HG03439 (cell line): ENCODE results near the gene TENT4B.
A peak's percentile ranks its signal among the peaks of the same experiment; 100 is the strongest.
"Not testable (repeated sequence)": the region's sequence is repeated elsewhere in the genome, so short reads cannot be mapped to it uniquely, and the experiment has no call there.

Experiments
- ATAC-seq: cut with Tn5 transposase; IDR thresholded peaks from one replicate; pipeline ENCODE4 v1.9.1; 2021; ENCODE audit warnings: mild to moderate bottlenecking, moderate library complexity; ENCODE audit not compliant: unreplicated experiment

The TENT4B gene

DNA sequence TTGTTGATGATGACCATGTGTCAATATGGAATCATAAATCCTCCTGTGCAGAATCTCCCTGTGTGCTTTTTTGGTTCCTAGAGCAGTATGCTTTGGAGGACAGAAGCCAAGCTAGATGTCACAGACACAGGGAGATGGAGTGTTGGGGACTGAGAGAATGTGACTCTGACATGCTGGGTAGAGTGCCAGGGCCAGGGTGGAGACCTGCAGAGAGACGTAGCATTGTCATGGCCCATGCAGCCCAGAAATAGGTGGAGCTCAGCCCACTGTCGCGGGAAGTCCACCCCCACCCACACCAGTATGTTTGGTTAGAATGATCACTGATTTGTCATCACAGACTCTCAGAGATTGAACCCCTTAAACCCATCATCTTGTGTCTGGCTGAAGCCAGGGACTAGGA is 74.0 kb downstream of the TENT4B start:
- ATAC-seq = no peak

DNA sequence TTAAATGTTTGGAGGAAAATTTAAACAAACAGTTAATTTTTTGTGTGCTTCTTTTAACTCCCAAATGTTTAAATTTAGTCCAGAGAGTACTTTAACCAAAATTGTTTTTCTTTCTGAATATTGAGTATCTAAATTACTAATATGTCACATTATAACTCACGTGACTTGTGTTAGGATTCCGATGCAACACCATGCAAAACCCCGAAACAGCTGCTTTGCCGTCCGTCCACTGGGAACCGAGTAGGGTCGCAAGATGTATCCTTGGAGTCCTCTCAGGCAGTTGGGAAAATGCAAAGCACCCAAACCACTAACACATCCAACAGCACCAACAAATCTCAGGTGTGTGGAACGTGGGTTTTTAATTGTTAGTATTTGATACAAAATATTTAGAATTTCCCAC is 74.6 kb downstream of the TENT4B start:
- no peak for ATAC-seq

DNA sequence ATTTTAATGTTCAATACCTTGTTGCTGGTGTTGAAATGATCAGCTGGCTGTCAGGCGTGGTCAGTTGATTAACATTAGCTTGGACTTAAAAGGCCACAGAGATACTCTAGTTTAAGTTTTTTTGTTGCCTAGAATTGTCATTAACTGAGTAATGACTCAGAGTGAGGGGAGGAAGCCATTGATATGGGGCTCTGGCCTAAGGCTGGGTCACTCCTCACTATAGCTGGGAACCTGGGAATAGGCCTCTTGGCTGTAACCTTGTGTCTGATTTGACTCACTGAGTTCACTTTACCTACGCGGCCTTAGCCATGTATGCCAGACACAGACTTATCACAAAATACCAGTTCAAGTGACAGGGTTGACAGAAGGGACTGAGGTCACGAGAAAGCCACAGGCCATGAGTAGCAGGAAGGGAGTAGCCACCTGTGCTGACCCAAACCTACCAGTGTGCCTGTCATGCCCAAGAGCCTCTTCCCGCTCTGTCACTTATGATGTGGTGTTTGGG is 75.3 kb downstream of the TENT4B start:
- ATAC-seq = no peak

DNA sequence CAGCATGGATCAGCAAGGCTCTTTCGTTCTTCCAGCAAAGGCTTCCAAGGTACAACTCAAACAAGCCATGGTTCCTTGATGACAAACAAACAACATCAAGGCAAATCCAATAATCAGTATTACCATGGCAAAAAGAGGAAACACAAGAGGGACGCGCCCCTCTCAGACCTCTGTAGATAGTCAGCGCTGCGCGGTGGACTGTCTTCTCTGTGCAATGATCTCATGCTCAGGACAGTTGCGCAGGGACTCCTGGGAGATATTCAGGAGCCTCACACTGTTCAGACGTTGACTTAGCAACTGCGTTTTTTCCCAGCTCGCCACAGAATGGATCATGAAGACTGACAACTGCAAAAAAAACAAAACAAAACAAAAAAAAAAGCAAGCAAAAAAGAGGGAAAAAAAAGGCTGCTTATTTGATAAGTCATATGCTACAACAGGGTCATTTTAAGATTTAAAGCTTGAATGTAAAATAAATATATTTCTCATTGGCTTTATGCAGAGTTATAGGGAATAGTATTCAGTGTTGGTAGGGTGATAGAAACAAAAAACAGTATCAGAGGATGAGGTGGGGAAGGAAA is 76.1 kb downstream of the TENT4B start:
- no peak for ATAC-seq

DNA sequence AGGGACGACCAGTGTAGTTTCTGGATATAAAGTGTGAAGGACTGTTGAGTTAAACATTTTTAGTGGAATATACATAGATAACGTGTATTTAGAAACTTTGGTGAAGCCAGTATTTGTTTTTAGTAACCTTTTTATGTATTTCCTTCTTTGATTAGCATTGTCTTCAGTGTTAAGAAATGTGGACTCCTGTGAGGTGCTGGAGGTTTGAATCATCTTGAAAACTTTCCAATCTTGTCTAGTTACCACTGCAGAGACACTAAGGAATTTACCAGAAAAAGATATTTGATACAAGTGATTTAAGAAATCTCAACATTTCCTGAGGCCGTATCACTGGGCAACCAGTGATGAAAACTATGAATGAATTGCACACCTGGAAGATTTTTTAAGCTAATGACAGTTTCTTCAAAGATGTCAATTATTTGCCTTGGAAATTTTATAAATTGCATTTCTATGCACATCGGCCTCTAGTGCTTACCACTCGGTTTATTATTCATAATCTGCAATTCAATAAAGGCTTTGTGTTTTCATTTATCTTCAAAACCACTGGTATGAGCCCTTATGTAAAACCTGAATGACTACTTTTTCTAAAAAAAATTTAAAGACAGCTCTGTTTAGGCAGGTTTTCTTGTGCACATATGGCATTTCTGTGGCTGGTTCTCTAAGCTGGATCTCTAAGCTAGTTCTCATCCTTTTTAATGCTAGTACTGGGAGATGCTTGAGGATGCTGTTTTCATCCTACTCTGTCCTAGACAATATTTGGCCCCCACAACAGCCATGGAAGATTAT is 81.9 kb downstream of the TENT4B start:
- ATAC-seq = no peak

DNA sequence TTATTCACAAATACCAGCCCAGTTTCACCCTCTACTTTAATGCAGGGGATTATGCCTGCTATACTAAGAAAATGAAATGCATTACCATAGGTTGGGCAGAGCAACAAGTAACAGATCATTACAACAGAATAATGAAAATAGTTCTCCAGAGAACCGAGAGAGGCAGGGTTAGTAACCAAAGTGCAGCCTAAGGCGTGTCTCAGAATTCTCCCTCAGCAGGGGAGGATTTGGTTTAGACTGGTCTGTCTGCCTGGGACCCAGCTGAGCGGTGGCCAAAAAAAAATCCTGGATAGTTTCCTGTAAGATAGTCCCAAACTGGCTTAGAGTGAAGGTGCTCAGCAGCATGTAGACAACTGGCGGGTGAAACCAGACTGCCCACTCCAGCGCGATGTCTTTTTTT is 82.5 kb downstream of the TENT4B start:
- ATAC-seq = no peak

DNA sequence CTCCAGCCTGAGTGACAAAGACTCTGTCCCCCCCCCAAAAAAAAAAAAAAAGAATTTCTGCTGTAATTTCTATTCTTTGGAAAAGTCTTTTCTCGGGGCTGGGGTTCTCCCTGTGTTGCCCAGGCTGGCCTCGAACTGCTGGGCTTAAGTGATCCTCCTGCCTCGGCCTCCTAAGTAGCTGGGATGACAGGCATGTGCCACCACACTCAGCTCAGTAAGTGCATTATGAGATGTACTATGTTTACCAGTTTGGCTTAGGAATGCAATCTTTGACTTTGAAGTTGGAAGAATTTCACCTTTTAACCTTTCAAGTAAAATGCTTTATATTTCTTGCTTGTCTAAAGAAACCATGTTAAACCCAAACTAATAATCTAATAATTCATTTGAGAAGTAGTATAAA is 85.2 kb downstream of the TENT4B start:
- no peak for ATAC-seq

DNA sequence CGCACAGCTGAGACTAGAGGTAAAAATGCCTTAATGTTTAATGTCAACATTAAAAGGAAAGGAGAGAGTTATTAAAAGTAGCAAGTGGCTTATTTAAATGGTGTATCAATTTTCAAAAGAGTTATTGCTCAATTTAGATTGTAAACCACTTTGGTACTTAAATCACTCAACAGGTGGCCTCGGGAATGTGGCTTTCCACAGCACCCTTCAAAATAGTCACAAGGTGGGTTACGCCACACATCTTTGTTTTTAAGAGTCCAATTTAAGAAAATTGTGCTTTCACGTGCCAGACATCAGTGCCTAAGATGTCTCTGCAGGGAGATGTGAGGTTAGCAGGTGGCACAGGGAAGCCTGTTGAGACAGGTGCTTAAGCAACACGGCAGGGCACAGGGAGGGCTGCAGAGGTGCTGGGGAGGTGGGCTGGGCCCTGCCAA is 85.8 kb downstream of the TENT4B start:
- no peak for ATAC-seq

DNA sequence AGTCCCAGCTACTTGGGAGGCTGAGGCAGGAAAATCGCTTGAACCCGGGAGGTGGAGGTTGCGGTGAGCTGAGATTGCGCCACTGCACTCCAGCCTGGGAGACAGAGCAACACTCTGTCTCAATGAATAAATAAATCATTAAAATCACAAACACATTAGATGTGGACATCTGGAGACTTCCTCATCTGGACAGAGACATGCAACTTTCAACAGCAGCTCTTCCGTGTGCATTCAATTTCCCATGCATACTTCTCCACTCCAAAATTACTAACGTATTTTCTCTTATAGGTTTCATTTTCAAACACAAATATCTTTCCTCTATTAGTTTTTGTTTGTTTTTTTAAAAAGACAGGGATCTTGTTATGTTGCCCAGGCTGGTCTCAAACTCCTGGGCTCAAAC is 89.9 kb downstream of the TENT4B start:
- ATAC-seq = not testable (repeated sequence)

DNA sequence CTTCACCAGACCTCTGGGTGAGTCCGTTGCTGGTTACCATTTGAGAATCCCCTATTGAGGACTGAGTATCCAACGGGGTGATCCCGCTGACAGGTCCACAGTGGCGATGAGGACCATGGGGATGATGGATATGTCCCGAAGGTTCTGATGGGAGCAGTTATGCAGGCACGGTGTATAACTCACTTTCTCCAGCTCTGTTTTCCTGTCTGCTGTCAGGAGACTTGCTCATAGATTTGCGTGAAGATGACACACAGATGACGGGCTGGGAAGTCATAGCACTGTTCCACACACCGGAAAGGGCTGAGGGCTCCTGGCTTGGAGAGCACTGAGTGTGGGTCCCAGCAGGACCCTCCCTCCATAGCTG is 91.0 kb downstream of the TENT4B start:
- no peak for ATAC-seq

DNA sequence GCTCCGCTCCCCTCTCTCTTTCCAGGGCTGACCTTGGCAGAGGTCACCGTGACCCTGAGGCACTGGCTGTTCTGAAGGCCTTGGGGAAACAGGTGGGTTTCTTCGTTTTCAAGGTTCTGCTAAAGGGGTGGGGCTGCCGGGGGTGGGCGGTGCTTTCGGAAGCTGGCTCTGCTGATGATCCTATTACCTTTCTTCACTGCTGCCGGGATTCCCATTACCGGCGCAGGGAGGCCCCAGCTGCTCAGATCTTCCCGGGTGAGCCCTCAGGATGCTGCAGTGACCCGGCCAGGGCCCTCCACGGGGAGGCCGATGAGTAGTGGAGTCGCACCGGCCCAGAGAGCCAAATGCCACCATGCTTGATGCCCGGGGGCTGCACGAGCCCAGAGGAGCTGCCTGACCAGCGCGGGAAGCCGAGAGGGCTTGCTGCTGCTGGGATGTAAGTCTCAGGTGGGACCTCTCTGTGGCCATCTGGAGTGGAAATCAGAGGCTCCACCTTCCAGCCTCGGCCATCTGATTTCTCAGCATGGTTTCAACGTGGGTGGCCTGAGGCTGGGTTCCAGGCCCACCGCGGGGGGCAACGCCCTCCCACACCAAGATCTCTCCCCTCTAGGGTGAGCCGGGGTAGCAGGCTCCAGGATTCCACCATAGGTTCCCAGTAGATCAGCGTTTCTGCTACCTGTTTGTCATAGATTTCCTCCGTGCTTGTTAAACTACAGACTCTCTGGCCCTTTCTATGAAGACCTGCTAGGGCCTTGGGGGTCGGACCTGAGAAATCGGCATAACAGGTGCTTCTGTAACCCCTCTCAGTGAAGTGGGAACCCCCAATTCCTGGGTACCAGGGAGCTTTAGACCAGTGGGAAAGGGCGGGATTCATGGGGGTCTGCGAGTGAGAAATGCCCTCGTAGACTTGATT is 91.7 kb downstream of the TENT4B start:
- no peak for ATAC-seq

DNA sequence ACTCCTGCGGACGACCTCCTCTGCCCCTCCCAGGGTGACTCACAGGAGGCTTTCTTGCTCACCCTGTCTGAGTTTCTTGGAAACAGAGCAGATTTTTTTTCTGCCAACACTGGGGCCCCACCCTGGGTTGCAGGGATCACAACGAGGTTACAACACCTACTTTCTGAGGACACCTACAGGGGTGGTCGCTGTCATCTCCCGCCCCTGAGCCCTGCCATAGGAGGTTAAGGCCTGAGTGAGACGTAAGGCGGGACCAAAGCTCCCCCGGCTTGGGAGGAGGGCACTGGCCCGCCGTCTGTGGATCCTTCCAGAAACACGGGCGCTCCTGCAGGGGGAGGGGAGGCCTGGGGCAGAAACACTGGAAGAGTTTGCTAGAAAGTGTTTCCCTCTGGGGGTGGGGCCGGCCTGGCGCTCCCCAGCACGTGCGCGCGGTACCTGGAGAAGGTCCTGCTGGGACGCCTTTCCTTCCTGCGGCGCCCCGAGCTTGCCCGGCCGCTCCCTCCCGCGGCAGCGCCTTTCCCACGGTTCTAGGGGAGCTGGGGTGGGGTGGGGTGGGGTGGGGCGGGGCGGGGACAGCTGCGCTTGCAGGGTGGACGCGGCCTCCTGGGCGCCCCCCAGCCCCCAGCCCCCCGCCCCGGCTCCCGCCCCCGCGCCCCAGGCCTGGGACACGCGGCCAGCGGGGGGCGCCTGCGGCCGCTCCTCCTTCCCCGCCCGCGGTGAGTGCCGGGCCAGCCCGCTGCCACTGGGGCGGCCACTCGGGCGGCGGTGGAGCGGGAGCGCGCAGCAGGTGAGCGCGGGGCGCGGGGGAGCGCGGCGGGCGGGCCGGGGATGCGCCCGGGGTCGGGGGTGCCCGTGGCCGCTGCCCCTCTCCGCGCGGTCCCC is 92.6 kb downstream of the TENT4B start:
- ATAC-seq = peak; percentile 65

DNA sequence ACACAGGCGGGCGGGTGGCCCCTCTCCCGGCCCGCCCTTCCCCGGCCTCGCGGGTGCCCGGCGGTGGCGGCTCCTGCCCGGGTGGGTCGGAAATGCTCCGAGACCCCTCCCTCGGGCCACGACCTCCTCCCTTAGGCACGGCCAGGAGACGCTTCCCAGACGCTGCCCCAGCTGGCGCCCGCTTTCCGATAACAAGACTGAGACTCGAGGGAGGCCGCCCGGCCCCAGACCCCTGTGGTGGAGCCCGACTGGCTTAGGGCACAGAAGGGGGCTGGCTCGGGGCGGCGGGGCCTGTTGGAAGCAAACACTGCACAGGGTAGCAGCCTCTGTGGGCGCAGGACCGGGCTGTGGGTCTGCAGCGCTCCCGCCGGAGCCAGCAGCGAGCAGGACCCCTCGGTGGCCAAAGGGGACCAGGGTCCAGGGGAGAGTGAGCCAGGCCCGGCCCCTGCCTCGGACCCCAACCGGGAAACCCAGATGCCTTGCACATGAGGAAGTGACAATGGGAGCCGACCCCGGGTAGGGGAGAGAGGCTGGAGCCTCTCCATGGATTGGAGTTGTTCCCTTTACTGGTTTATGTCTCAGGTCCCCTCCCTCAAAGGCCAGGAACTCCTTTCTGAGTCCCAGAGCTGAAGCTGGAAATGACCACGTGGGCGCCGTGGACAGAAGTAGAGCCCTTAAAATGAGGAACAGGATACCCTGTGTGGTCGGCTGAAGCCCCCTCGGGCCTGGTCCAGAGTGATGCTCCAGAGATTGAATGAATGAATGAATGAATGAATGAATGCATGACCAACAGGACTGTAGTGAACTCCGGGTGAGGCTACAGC is 93.4 kb downstream of the TENT4B start:
- ATAC-seq = peak; percentile 35

DNA sequence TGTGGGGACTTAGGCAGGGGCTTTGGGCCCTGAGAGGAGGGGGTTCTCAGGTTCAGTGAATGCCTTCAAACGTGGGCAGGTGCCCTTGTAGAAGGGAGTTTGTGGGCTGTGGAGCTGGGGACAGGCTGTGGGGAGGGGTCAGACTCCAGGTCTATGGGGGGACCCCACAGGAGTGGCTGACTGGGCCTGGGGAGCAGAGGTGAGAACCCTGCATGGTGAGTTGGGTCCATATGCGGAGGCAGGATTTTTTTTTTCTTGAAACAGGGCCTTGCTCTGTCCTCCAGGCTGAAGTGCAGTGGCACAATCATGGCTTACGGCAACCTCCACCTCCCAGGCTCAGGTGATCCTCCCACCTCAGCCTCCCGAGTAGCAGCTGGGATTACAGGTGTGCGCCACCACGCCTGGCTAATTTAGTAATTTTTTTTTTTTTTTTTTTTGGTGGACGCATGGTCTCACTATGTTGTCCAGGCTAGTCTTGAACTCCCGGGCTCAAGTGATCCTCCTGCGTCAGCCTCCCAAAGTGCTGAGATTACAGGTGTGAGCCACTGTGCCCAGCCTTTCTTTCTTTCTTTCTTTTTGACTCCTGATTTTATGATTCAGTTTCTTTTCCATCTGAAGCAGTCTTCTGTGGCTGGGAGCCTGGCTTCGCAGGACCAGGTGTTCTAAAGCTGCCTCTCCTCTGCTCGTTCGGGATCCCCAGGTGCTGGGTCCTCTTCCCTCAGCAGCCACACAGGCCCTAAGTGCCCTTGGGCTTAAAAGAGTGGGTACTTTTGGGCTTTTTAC is 94.2 kb downstream of the TENT4B start:
- ATAC-seq = no peak

DNA sequence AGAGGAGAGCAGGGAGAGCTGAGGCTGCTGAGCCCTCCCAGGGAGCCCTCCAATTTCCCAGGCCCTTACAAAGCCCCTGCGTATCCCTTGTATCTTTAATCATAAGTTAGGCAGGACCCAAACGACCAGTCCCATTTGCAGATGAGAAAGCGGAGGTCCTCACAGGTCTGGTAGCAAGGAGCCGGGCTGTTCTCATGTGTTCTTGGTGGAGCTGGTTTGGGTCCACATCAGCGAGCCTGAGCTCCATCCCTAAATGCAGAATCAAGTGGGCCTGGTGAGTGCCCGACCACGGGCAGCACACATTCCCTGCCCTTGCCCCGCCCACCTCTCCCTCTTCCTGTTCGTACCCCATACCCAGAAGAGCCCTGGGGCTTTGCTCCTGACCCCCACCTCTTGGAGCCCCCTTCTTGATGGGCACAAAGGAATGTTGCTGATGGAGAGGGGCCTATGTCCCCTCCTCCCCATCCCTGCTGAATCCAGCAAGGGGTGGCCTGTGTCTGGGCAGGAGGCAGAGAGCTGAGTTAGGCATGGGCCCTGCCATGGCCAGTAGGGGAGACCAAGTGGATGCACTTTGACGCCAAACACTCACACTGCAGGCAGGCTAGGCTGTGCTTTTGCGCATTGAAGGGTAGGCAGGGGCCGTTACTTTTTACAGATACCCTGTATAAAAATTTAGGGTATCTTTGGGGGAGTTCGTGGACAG is 95.0 kb downstream of the TENT4B start:
- no peak for ATAC-seq

DNA sequence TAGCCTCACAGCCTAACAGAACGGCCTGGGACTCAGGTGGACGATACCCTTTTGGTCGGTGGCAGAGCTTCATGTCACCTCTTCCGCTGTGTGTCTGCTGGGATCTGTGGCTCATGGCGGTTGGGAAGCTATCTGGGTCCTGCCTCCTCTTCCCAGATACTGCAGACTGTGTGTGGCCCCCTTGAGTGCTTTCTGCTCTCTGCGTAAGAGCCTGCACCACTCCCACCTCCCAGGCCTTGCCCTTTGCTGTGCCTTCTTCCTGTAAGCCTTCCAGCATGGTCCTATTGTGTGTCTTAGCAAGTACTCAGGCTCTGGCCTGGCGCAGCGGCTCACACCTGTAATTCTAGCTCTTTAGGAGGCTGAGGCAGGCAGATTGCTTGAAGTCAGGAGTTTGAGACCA is 95.7 kb downstream of the TENT4B start:
- ATAC-seq = no peak

DNA sequence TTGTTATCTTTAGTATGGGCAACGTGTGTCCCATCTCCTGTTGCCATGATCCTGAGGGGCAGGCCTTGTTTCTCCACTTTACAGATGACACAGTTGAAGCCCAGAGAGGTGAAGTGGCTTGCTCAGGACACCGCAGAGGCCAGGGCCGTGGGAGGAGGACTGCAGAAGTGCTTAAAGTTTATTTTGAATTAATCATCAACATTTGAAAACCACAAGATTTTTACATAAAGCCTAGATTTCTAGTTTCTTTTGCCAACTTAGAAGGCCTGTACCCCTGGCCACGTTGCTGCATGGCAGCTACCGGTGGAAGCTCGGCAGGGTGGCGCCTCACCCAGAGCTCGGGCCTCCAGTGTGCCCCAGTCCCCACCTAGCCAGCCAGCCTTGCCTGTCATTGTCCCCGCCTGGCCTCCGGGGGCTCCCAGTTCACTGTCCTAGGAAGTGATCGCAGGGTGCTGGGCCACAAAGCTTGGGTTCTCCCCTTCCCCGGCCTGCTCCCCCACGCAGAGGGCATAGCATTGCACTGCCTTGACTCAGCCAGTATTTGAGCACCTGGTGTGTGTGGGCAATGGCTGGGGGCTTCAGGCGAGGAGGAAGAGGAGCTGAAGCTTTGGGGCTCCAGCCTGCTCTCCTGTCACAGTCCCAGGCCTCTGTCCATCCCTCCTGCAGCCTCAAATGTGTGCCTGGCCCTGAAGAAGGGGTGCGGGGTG is 98.4 kb downstream of the TENT4B start:
- no peak for ATAC-seq
